SU-DHL-6 (cell line): ENCODE data around the gene LIN28B.
"Not testable (repeated sequence)": the region's sequence is repeated elsewhere in the genome, so short reads cannot be mapped to it uniquely, and the experiment has no call there.

Source experiments
- H2AFZ ChIP-seq: fragments of 200-600 bp; sonication (generic); 2 replicates; pipeline ENCODE4 v1.6.1; 2014; ENCODE audit warnings: low read depth, mild to moderate bottlenecking, moderate library complexity, mixed read lengths, antibody characterized with exemption, low read length; ENCODE audit not compliant: severe bottlenecking
- H3F3A ChIP-seq: fragments of 200-600 bp; shearing (Covaris generic); 2 replicates; pipeline ENCODE4 v1.6.0; 2016; ENCODE audit warnings: antibody characterized with exemption, mild to moderate bottlenecking; ENCODE audit not compliant: insufficient read depth
- H3K27ac ChIP-seq: fragments of 200-600 bp; sonication (generic); 2 replicates; pipeline ENCODE4 v1.5.1; 2016; ENCODE audit warnings: low read depth, mild to moderate bottlenecking, low read length, moderate library complexity, mixed read lengths
- H3K27me3 ChIP-seq: fragments of 200-600 bp; sonication (generic), shearing (Covaris generic); 2 replicates; pipeline ENCODE4 v1.6.0; 2014; ENCODE audit warnings: mild to moderate bottlenecking, low read length
- H3K36me3 ChIP-seq: fragments of 200-600 bp; sonication (generic); 2 replicates; pipeline ENCODE4 v1.6.1; 2014; ENCODE audit warnings: mild to moderate bottlenecking, low read length, mixed read lengths
- H3K4me2 ChIP-seq: fragments of 300-600, 200-600 bp; shearing (Covaris generic), sonication (generic); 2 replicates; pipeline ENCODE4 v1.6.0; 2014; ENCODE audit warnings: low read length, low read depth, mild to moderate bottlenecking; ENCODE audit not compliant: poor library complexity, severe bottlenecking
- H3K4me3 ChIP-seq: fragments of 200-600 bp; sonication (generic); 2 replicates; pipeline ENCODE4 v1.5.1; 2014; ENCODE audit warnings: antibody characterized with exemption, low read length, mild to moderate bottlenecking, mixed read lengths; ENCODE audit not compliant: insufficient read depth, poor library complexity, severe bottlenecking
- H3K79me2 ChIP-seq: fragments of 200-600 bp; sonication (generic); 2 replicates; pipeline ENCODE4 v1.6.1; 2014; ENCODE audit warnings: mild to moderate bottlenecking, low read length, moderate library complexity; ENCODE audit not compliant: insufficient read depth
- H3K9ac ChIP-seq: fragments of 200-600 bp; sonication (generic); 2 replicates; pipeline ENCODE4 v1.7.0; 2014; ENCODE audit warnings: mild to moderate bottlenecking, low read length
- H3K9me2 ChIP-seq: fragments of 200-600 bp; sonication (generic); replicated peaks from 2 replicates; pipeline ENCODE4 v1.6.1; 2014; ENCODE audit warnings: low read length; ENCODE audit not compliant: insufficient read depth
- H3K9me3 ChIP-seq: fragments of 200-600 bp; sonication (generic); 2 replicates; pipeline ENCODE4 v1.6.1; 2014; ENCODE audit warnings: low read length, mixed read lengths; ENCODE audit not compliant: insufficient read depth
- H4K20me1 ChIP-seq: fragments of 200-600 bp; sonication (generic); 2 replicates; pipeline ENCODE4 v1.6.1; 2014; ENCODE audit warnings: low read depth, mild to moderate bottlenecking, antibody characterized with exemption, low read length, moderate library complexity, mixed read lengths
- EZH2phosphoT487 ChIP-seq: fragments of 200-600 bp; sonication (generic), shearing (Covaris generic); conservative IDR thresholded peaks from 2 replicates; pipeline ENCODE4 v1.6.1; 2018; ENCODE audit warnings: mild to moderate bottlenecking, antibody characterized with exemption, low read length, moderate library complexity, mixed read lengths
- TF ChIP-seq, protein P1 (sequence below): fragments of 200-600 bp; sonication (generic); IDR thresholded peaks from one replicate; pipeline ENCODE4 v1.5.1; 2017; ENCODE audit warnings: antibody characterized with exemption, mild to moderate bottlenecking, low read length, moderate library complexity; ENCODE audit not compliant: insufficient read depth, poor library complexity, severe bottlenecking

The LIN28B gene

GRCh38 chr6:105077596-105078385 lies 120.9 kb downstream of the LIN28B start:
- Histone ChIP-seq H2AFZ (no peak overlapping the region), H3K9me3 (no peaks in the 10 kb centered on the region), H4K20me1 (no peaks in the 10 kb centered on the region), H3K4me3 (no peak overlapping the region), H3K36me3 (no peaks in the 10 kb centered on the region), H3K79me2 (no peaks in the 10 kb centered on the region), H3K9ac (no peak overlapping the region), H3K4me2 (no peak overlapping the region), H3K27me3 (no peaks in the 10 kb centered on the region), H3K27ac (no peak overlapping the region), H3K9me2 (no peaks in the 10 kb centered on the region), H3F3A (no peaks in the 10 kb centered on the region)
- TF ChIP-seq, protein P1, sequence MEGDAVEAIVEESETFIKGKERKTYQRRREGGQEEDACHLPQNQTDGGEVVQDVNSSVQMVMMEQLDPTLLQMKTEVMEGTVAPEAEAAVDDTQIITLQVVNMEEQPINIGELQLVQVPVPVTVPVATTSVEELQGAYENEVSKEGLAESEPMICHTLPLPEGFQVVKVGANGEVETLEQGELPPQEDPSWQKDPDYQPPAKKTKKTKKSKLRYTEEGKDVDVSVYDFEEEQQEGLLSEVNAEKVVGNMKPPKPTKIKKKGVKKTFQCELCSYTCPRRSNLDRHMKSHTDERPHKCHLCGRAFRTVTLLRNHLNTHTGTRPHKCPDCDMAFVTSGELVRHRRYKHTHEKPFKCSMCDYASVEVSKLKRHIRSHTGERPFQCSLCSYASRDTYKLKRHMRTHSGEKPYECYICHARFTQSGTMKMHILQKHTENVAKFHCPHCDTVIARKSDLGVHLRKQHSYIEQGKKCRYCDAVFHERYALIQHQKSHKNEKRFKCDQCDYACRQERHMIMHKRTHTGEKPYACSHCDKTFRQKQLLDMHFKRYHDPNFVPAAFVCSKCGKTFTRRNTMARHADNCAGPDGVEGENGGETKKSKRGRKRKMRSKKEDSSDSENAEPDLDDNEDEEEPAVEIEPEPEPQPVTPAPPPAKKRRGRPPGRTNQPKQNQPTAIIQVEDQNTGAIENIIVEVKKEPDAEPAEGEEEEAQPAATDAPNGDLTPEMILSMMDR: peak; percentile 36
- TF ChIP-seq EZH2phosphoT487: no peak

DNA sequence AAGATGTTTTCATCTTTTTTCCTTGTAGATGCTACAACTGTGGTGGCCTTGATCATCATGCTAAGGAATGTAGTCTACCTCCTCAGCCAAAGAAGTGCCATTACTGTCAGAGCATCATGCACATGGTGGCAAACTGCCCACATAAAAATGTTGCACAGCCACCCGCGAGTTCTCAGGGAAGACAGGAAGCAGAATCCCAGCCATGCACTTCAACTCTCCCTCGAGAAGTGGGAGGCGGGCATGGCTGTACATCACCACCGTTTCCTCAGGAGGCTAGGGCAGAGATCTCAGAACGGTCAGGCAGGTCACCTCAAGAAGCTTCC lies 121.4 kb downstream of the LIN28B start:
- H3K36me3 ChIP-seq: no peaks in the 10 kb centered on the region
- H2AFZ ChIP-seq: no peak overlapping the region
- no peaks in the 10 kb centered on the region for H3K79me2 ChIP-seq
- no peak overlapping the region for H3K27ac ChIP-seq
- no peak overlapping the region for H3K4me2 ChIP-seq
- no peak overlapping the region for H3K9ac ChIP-seq
- H3F3A ChIP-seq: no peaks in the 10 kb centered on the region
- no peaks in the 10 kb centered on the region for H3K27me3 ChIP-seq
- no peaks in the 10 kb centered on the region for H3K9me3 ChIP-seq
- H4K20me1 ChIP-seq: no peaks in the 10 kb centered on the region
- no peaks in the 10 kb centered on the region for H3K9me2 ChIP-seq
- H3K4me3 ChIP-seq: no peak overlapping the region
- TF ChIP-seq, protein P1: no peak
- TF ChIP-seq EZH2phosphoT487: no peak

- no peak overlapping the region for H2AFZ ChIP-seq
- TF ChIP-seq, protein P1: no peak
- TF ChIP-seq EZH2phosphoT487: no peak
- H3K9me2 ChIP-seq: no peaks in the 10 kb centered on the region
- no peaks in the 10 kb centered on the region for H3K79me2 ChIP-seq
- no peak overlapping the region for H3K4me3 ChIP-seq
- no peak overlapping the region for H3K27ac ChIP-seq
- H3K27me3 ChIP-seq: no peaks in the 10 kb centered on the region
- no peaks in the 10 kb centered on the region for H3K36me3 ChIP-seq
- H3K4me2 ChIP-seq: no peak overlapping the region
- H3F3A ChIP-seq: no peaks in the 10 kb centered on the region
- no peaks in the 10 kb centered on the region for H3K9me3 ChIP-seq
- no peak overlapping the region for H3K9ac ChIP-seq
- no peaks in the 10 kb centered on the region for H4K20me1 ChIP-seq
Measured at GRCh38 chr6:105080279-105080678, 123.4 kb downstream of the LIN28B start.

DNA sequence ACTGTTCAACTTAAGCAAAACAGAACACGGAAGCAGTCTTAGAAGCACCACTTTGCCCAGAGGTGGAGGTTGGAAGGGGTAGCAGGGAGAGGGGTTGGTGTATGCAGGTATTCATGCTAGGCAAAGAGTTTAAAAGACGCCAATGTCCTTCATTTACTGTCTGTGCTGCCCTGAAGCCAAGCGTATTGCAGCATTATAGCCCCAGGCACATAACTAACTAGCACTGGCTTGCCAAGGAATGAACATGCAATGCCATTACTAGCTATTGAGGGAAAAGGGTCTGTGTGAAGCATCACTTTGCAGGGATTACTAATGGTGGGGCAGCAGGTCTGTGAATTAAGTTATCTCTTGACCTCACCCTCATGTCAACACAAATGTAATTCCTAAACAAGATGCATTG lies 124.8 kb downstream of the LIN28B start:
- H3K4me2 ChIP-seq, H3K9ac ChIP-seq, H3F3A ChIP-seq, H3K4me3 ChIP-seq, H3K36me3 ChIP-seq, H3K9me3 ChIP-seq, H4K20me1 ChIP-seq, H2AFZ ChIP-seq, H3K79me2 ChIP-seq, H3K27ac ChIP-seq, H3K9me2 ChIP-seq, H3K27me3 ChIP-seq: not testable (repeated sequence)
